ENCODE data around the gene SH3RF1.

SH3RF1 gene

DNA sequence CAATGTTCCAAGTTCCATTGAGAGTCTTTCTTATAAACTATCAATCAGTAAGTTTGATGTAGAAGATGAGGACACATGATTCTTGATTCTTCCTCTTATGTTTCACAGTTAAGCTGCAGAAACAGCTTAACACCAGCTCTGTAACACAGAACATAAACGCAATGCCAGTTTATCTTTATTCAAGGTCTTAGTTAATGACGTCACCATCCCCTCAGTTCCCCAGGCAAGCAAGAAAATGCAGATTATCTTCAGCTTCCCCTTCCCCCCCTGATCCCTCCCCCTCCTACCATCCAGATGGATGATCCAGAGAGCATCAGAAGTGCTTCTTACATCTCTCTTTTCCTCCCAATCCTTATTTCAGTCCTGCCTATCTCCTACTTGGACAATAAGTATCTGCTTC lies 4.4 kb upstream of the SH3RF1 start:
- ChIA-PET POLR2A (no interaction called here), CTCF (no interaction called here)
- Histone ChIP-seq H3K36me3 (ENCODE audit: control insufficient read depth in 4 of 4, insufficient read depth in 4 of 4, low read length in 3 of 4) (no peaks in the 10 kb centered on the region), H3K4me1 (ENCODE audit: control extremely low read depth in 1 of 4, control insufficient read depth in 4 of 4, insufficient read depth in 4 of 4, low read length in 3 of 4) (peaks cover 0 to 15% (median 9%) of the 10 kb centered on the region in 4 experiments), H3K27me3 (replicated peaks in 2 of 5; ENCODE audit: control insufficient read depth in 4 of 5, insufficient read depth in 5 of 5, low read length in 4 of 5) (no peaks in the 10 kb centered on the region), H3K27ac (ENCODE audit: insufficient read depth in 1 of 2, low read depth in 1 of 2, low read length in 2 of 2, poor library complexity in 1 of 2, severe bottlenecking in 2 of 2) (no peak overlapping the region), H3K9me3 (ENCODE audit: control extremely low read depth in 1 of 5, control insufficient read depth in 4 of 5, insufficient read depth in 2 of 5, low read depth in 1 of 5, low read length in 4 of 5) (no peaks in the 10 kb centered on the region), H3K4me3 (ENCODE audit: control insufficient read depth in 1 of 7, extremely low read depth in 1 of 7, insufficient read depth in 4 of 7, low read depth in 2 of 7, low read length in 6 of 7) (no peak overlapping the region)
- 70% methylated on average over 2 of the region's 2 CpGs for WGBS (ENCODE audit: insufficient coverage)
- DNase-seq, result peak in 2 of 3 donors; percentile 50 to 60

DNA sequence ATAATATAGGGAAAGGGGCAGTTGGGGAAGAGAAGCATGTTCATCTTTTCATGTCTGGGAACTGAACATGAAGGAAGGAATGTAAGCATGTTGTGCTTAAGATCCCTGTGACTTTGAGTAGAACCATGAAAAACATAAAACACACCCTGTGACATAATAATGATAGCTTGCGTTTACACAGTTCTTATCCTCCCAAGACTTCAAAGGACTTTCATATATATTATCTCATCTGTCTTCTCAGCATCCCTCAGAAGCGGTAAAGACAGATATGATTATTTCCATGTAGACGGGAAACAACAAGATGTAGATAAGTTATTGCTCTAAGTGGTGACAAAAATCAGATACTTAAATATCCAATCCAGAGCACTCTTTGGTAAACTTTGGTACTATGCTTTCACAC lies 3.3 kb upstream of the SH3RF1 start:
- Histone ChIP-seq H3K4me1 (ENCODE audit: control extremely low read depth in 1 of 4, control insufficient read depth in 4 of 4, insufficient read depth in 4 of 4, low read length in 3 of 4) (peaks cover 6 to 24% (median 14%) of the 10 kb centered on the region in 4 experiments), H3K36me3 (ENCODE audit: control insufficient read depth in 4 of 4, insufficient read depth in 4 of 4, low read length in 3 of 4) (no peaks in the 10 kb centered on the region), H3K27me3 (replicated peaks in 2 of 5; ENCODE audit: control insufficient read depth in 4 of 5, insufficient read depth in 5 of 5, low read length in 4 of 5) (no peaks in the 10 kb centered on the region), H3K9me3 (ENCODE audit: control extremely low read depth in 1 of 5, control insufficient read depth in 4 of 5, insufficient read depth in 2 of 5, low read depth in 1 of 5, low read length in 4 of 5) (no peaks in the 10 kb centered on the region), H3K4me3 (ENCODE audit: control insufficient read depth in 1 of 7, extremely low read depth in 1 of 7, insufficient read depth in 4 of 7, low read depth in 2 of 7, low read length in 6 of 7) (no peak overlapping the region), H3K27ac (ENCODE audit: insufficient read depth in 1 of 2, low read depth in 1 of 2, low read length in 2 of 2, poor library complexity in 1 of 2, severe bottlenecking in 2 of 2) (no peak overlapping the region)
- DNase-seq, result no peak
- ChIA-PET POLR2A (no interaction called here), CTCF (no interaction called here)
- WGBS (ENCODE audit: insufficient coverage), result 100% methylated on average over 1 of the region's 3 CpGs

DNA sequence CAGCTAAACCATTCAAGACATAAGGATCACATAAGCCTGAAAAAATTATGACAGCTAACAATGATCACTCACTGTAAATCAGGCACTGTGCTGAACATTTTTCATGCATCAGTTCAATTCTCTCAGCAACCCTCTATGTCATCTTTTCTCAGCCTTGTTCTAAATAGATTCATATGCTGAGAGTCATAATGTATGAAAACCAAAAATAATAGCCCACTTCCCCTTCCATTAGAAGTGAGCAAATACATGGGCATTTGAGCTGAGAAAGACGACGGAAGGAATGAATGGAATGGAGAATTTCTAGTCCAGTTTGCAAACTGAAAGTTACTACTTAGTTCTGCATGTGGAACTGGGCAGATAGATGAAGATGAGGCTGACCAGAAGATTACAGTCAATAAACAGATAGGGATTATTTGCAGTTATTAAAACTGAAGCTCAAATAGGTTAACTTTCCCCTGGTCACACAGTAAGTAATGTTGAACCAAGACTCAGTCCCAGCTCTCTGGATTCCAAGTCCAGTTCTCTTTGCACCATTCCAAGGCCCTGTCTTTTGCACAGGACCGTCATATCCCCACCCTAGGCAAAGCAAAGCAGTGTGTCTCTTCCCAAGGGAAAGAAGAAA lies 1.6 kb upstream of the SH3RF1 start:
- POLR2A ChIA-PET, result no interaction called here
- Histone ChIP-seq H3K4me1 (ENCODE audit: control extremely low read depth in 1 of 4, control insufficient read depth in 4 of 4, insufficient read depth in 4 of 4, low read length in 3 of 4) (peaks cover 8 to 37% (median 21%) of the 10 kb centered on the region in 4 experiments), H3K9me3 (ENCODE audit: control extremely low read depth in 1 of 5, control insufficient read depth in 4 of 5, insufficient read depth in 2 of 5, low read depth in 1 of 5, low read length in 4 of 5) (no peaks in the 10 kb centered on the region), H3K27ac (ENCODE audit: insufficient read depth in 1 of 2, low read depth in 1 of 2, low read length in 2 of 2, poor library complexity in 1 of 2, severe bottlenecking in 2 of 2) (no peak overlapping the region), H3K27me3 (replicated peaks in 2 of 5; ENCODE audit: control insufficient read depth in 4 of 5, insufficient read depth in 5 of 5, low read length in 4 of 5) (no peaks in the 10 kb centered on the region), H3K36me3 (ENCODE audit: control insufficient read depth in 4 of 4, insufficient read depth in 4 of 4, low read length in 3 of 4) (no peaks in the 10 kb centered on the region), H3K4me3 (ENCODE audit: control insufficient read depth in 1 of 7, extremely low read depth in 1 of 7, insufficient read depth in 4 of 7, low read depth in 2 of 7, low read length in 6 of 7) (peak overlapping the region in 2 of 7 experiments; percentile 80 to 95)
- CTCF ChIA-PET, result interaction anchor here (1.0 to 1.7 kb wide), 5 partner anchors 9 to 39 kb away, joined by 3 to 10 read pairs (median 3); no protein-coding TSS in a partner anchor
- peak in 2 of 3 donors; percentile 46 to 56 for DNase-seq
- no CpG with 5 or more reads among the region's 3 CpGs for WGBS (ENCODE audit: insufficient coverage)

DNA sequence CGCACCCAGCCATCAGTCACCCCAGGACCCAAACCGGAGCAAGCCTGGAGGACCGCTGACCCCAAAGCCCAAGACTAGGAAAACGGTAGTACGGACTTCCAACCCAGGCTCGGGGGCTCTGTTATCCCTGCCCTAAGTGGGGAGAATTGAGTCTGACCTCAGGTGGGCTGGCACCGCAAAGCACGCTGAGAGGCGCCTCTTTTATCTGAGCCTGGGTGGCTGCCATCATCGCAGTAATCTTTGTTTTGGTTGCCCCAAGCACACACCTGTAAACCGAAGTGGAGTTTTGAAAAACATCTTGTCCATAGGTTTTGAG lies 894 bp upstream of the SH3RF1 start:
- no peak overlapping the region for H3K27ac ChIP-seq (ENCODE audit: insufficient read depth in 1 of 2, low read depth in 1 of 2, low read length in 2 of 2, poor library complexity in 1 of 2, severe bottlenecking in 2 of 2)
- no peak for DNase-seq

DNA sequence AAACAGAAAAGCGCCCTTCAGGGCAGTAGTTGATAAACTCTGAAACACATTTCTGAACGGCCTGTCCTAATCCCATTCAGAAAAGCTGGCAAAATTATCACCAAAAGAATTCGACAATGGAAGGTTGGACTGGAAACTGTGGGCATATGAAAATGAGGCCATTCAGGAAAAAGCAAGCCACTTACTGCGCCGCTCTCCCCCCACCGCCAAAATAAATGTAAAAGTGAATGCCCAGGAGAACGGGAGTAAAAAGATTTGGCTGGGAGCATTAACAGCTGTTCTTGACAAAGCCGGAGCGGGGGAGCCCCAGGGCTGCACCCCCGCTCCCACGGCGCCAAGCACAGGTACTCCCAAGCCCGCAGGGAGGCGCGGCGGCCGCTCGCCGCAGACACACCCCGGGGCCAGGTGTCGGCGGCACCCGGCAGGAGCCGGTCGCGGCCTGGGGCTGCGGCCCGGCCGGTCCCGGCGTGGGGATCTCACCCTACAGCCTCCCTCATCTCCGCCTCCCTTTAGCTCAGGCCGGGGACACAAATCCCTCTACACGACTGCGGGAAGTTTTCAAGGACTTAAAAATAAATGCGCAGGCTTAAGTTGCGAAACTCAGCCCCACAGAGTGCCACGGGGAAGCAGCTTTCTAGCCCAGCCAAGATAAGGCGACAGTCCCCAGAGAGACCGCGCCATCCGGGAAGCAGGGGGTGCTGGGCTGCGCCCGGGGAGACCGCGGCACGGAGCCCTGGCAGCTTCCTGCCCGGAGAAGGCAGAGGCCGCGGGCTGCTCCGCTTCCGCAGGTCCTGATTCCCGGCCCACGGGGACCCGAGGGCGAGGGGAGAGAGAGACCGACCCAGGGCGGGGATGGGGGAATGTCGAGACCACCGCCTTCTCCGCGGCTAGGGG lies 593 bp downstream of the SH3RF1 start:
- peak; percentile 55 to 82 (median 74) for DNase-seq
- Histone ChIP-seq H3K9me3 (ENCODE audit: control extremely low read depth in 1 of 5, control insufficient read depth in 4 of 5, insufficient read depth in 2 of 5, low read depth in 1 of 5, low read length in 4 of 5) (no peaks in the 10 kb centered on the region), H3K4me1 (ENCODE audit: control extremely low read depth in 1 of 4, control insufficient read depth in 4 of 4, insufficient read depth in 4 of 4, low read length in 3 of 4) (peaks cover 8 to 46% (median 30%) of the 10 kb centered on the region in 4 experiments), H3K4me3 (ENCODE audit: control insufficient read depth in 1 of 7, extremely low read depth in 1 of 7, insufficient read depth in 4 of 7, low read depth in 2 of 7, low read length in 6 of 7) (peak overlapping the region; percentile 80 to 97 (median 90)), H3K27ac (ENCODE audit: insufficient read depth in 1 of 2, low read depth in 1 of 2, low read length in 2 of 2, poor library complexity in 1 of 2, severe bottlenecking in 2 of 2) (peak overlapping the region; percentile 68 to 82), H3K27me3 (replicated peaks in 2 of 5; ENCODE audit: control insufficient read depth in 4 of 5, insufficient read depth in 5 of 5, low read length in 4 of 5) (no peaks in the 10 kb centered on the region), H3K36me3 (ENCODE audit: control insufficient read depth in 4 of 4, insufficient read depth in 4 of 4, low read length in 3 of 4) (peaks cover 0 to 4% (median 0%) of the 10 kb centered on the region in 4 experiments)
- ChIA-PET POLR2A (interaction anchor here (0.5 to 0.6 kb wide), 2 partner anchors 20 to 260 kb away, joined by 4 to 5 read pairs; partner anchors contain the start of gene CBR4), CTCF (interaction anchor here (0.7 to 3.4 kb wide), 16 partner anchors 8 to 56 kb away, joined by 3 to 18 read pairs (median 4); no protein-coding TSS in a partner anchor)
- WGBS (ENCODE audit: insufficient coverage), result under 1% methylated on average over 50 of the region's 62 CpGs

More for the DNA sequence above, 894 bp upstream of the SH3RF1 start:
- Histone ChIP-seq H3K36me3 (ENCODE audit: control insufficient read depth in 4 of 4, insufficient read depth in 4 of 4, low read length in 3 of 4) (no peaks in the 10 kb centered on the region), H3K4me1 (ENCODE audit: control extremely low read depth in 1 of 4, control insufficient read depth in 4 of 4, insufficient read depth in 4 of 4, low read length in 3 of 4) (peaks cover 8 to 44% (median 25%) of the 10 kb centered on the region in 4 experiments), H3K27me3 (replicated peaks in 2 of 5; ENCODE audit: control insufficient read depth in 4 of 5, insufficient read depth in 5 of 5, low read length in 4 of 5) (no peaks in the 10 kb centered on the region), H3K9me3 (ENCODE audit: control extremely low read depth in 1 of 5, control insufficient read depth in 4 of 5, insufficient read depth in 2 of 5, low read depth in 1 of 5, low read length in 4 of 5) (no peaks in the 10 kb centered on the region), H3K4me3 (ENCODE audit: control insufficient read depth in 1 of 7, extremely low read depth in 1 of 7, insufficient read depth in 4 of 7, low read depth in 2 of 7, low read length in 6 of 7) (peak overlapping the region; percentile 80 to 97 (median 90))
- ChIA-PET CTCF (interaction anchor here (1.3 to 1.7 kb wide), 3 partner anchors 10 to 40 kb away, joined by 3 to 10 read pairs (median 3); no protein-coding TSS in a partner anchor), POLR2A (no interaction called here)
- WGBS (ENCODE audit: insufficient coverage), result 22% methylated on average over 10 of the region's 11 CpGs

DNA sequence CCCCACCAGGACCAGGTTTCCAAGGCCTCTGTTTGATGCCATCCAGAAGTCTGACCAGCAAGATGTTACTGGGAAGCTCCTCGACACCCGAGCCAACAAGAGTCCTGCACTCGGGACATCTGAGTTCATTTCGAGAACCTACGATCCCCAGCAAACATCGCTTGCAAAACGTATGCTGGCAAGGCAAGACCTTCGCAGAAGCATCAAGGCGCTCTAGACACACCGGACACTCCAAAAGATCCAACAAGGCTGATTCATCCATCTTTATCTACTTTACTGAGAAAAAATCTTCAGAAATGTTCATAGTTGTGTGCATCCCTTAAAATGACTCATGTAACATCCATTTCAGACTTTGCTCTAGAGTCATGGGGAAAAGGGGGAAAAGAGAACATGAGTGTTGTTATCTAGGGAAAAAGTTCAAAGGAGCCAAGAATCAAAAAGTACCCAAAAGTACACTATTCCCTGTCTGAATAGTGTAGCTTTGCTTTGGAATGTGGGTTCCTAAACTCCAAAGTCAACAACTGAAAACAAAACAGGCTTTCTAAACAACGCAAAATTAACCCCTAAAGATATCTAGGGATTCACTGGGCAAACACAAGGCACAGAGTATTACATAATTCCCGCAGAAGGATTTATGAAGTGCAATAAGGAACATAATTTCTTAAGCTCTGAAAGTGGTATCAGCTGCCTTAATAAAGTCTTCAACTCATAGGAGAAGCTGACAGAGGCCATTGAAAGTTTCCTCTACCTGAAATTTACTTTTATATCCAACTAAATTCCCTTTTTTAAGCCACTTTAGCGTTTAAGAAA lies 1.6 kb downstream of the SH3RF1 start:
- 90% methylated on average over 9 of the region's 13 CpGs for WGBS (ENCODE audit: insufficient coverage)
- POLR2A ChIA-PET, result interaction anchor here (0.9 kb wide), 1 partner anchor 58 kb away, joined by 8 read pairs; no protein-coding TSS in a partner anchor
- no peak for DNase-seq
- Histone ChIP-seq H3K27me3 (replicated peaks in 2 of 5; ENCODE audit: control insufficient read depth in 4 of 5, insufficient read depth in 5 of 5, low read length in 4 of 5) (no peaks in the 10 kb centered on the region), H3K36me3 (ENCODE audit: control insufficient read depth in 4 of 4, insufficient read depth in 4 of 4, low read length in 3 of 4) (peaks cover 0 to 8% (median 0%) of the 10 kb centered on the region in 4 experiments), H3K4me1 (ENCODE audit: control extremely low read depth in 1 of 4, control insufficient read depth in 4 of 4, insufficient read depth in 4 of 4, low read length in 3 of 4) (peaks cover 8 to 47% (median 30%) of the 10 kb centered on the region in 4 experiments), H3K9me3 (ENCODE audit: control extremely low read depth in 1 of 5, control insufficient read depth in 4 of 5, insufficient read depth in 2 of 5, low read depth in 1 of 5, low read length in 4 of 5) (no peaks in the 10 kb centered on the region), H3K4me3 (ENCODE audit: control insufficient read depth in 1 of 7, extremely low read depth in 1 of 7, insufficient read depth in 4 of 7, low read depth in 2 of 7, low read length in 6 of 7) (peak overlapping the region in 6 of 7 experiments; percentile 80 to 97 (median 88)), H3K27ac (ENCODE audit: insufficient read depth in 1 of 2, low read depth in 1 of 2, low read length in 2 of 2, poor library complexity in 1 of 2, severe bottlenecking in 2 of 2) (peak overlapping the region in 1 of 2 experiments; percentile 82)
- CTCF ChIA-PET, result interaction anchor here (0.7 to 3.4 kb wide), 16 partner anchors 8 to 66 kb away, joined by 3 to 18 read pairs (median 4); no protein-coding TSS in a partner anchor

Measured in common myeloid progenitor, CD34-positive (primary cell).